ENCODE results near the gene GBP3.
"Not testable (repeated sequence)": the region's sequence is repeated elsewhere in the genome, so short reads cannot be mapped to it uniquely, and the experiment has no call there.

Gene GBP3

GRCh38 chr1:89022167-89022959 lies at the start of gene GBP3:
Gene GBP3, minus strand, starts transcription at chr1:89022866. Its CDS starts 2,145 bp downstream, at chr1:89020721.
- no peak for DNase-seq

DNA sequence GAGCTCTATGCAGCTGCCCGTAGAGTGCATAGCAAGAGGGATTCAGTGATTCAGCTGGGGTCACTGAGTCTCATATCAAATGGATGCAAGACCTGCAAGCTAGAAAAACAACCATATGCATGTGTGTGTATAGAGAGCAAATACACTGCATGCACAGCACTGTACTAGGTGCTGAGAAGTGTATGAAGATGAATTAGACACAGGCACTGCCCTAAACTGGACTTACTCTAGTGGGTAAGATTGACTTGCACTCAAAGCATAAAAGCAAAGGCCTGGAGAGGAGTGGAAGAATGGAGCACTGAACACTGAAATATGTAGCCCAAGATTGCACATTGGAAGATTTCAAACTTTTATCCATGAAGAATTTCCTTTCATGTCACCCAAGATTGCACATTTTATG lies 47.8 kb upstream of the GBP3 start:
- DNase-seq = no peak

DNA sequence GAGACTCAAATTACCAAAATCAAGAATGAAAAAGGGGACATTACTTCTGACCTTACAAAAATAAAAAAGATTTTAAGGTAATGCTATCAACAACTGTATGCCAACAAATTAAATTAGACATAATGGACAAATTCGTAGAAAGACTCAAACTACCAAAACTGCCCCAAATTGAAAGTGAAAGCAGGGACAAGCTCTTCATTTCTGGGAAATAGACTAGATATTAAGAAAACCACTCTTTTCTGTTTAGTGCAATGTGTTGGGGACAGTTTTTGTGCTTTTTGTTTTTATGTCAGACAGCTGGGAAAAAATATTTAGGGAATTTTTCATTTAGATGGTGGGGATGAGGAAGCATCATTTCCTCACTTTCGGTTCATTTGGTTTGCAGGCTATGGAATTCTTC lies 47.3 kb upstream of the GBP3 start:
- DNase-seq = no peak

- no peak for DNase-seq
These were observed 45.6 kb upstream of the GBP3 start for GRCh38 chr1:89068291-89068690.

DNA sequence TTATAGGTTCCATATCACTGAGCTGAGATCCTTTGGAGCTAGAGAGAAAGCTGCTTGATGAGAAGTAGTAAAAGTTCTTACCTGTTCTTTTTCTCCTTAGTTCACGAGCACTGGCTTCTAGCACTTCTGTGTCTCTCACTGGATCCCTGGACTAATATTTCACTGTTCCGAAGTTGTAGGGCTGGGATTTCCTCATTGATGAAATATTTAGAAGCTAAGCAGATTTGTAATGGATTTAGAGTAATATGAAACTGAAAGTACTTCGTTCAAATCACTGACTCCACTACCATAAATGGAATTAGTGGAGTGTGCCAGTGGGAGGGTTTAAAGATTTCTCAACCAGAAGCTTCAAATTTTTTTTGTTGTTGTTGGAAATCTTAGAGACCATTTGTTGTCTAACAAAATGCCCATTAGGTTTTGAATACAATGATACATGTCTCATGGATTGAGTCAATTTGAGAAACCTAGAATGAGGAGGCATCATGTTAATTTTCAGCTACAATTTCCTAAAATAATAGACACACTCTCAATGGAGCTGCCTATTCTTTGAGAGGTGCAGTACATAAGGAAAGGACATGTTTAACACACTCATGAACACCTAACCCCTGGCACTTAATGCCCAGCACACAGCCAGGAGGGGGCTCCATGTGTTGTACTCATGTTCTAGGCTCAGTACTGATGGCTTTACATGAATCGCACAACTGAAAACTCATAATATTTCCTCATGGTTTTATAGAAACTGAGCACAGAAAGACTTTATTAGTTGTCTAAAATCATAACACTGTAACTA lies 42.6 kb upstream of the GBP3 start, which contains the start of gene GBP1:
TSS of gene GBP1 (minus strand) at position 130 of the 790 bp plus-strand sequence. CDS start 1,974 bp downstream, outside the sequence.
- no peak for DNase-seq

- DNase-seq = no peak
These were observed 42.0 kb upstream of the GBP3 start for GRCh38 chr1:89064632-89065031.

DNA sequence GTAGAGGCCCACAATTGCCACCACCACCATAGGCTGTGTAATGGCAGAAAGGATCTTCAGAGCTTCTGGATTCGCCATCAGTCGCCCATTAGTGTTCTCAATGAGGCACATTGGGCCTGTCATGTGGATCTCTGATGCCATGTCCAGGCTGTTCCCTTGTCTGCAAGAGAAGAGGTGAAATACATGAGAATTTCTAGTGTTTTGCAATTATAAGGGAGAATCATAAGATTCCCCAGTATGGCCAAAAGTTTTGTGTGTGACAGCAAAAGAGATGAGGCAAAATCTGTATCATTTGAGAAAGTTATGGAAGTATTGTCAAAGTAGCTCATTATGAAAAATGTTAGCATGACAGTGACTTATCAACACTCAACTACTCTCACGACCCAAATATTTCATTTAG lies 40.4 kb upstream of the GBP3 start:
- no peak for DNase-seq

DNA sequence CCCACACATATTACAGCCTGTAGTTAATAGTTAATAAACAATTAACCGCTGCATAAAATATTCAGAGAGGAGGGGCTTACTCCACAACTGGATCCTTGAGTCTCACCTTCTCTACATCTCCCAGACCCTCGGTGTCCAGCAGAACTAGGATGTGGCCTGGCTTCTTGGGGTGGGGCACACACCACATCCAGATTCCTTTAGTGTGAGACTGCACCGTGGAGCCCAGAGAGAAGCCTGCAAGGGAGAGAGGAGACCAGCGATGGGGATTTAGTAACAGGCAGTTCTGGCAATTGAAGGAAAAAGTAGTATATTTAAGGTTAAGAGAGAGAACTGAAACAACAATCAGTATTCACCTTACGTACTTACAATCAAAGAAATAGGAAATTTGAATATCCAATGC lies 37.4 kb upstream of the GBP3 start:
- no peak for DNase-seq

GRCh38 chr1:89051955-89052312 lies 29.3 kb upstream of the GBP3 start:
- DNase-seq = no peak

DNA sequence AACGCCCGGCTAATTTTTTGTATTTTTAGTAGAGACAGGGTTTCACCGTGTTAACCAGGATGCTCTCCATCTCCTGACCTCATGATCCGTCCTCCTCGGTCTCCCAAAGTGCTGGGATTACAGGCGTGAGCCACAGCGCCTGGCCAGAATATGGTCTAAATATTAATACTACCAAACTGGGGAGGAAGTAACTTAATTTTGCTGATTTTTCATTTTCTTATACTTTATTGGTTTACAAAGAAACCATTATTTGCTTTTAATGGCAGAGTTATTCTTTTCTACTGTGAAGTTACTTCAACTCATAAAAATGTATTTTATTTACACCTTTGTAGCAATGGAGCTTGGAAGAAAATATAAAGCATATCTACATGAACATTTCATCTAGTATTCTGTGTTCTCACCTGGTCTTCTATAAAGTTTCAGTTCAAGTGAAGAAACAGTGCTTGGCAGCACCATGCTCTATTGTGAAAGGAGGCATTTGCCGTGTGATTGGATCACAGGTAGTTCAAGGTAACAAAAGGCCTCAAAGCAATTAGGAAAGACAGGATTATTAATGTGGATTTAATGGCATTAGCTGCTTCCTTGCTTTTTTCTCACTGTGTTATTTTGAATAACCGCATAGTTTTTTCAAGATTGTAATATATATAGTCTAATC lies 28.8 kb upstream of the GBP3 start:
- no peak for DNase-seq

- DNase-seq = no peak
These were observed 28.0 kb upstream of the GBP3 start for GRCh38 chr1:89050649-89051033.

GRCh38 chr1:89049901-89050648 lies 27.4 kb upstream of the GBP3 start:
- not testable (repeated sequence) for DNase-seq

GRCh38 chr1:89049187-89049586 lies 26.5 kb upstream of the GBP3 start:
- DNase-seq = not testable (repeated sequence)

DNA sequence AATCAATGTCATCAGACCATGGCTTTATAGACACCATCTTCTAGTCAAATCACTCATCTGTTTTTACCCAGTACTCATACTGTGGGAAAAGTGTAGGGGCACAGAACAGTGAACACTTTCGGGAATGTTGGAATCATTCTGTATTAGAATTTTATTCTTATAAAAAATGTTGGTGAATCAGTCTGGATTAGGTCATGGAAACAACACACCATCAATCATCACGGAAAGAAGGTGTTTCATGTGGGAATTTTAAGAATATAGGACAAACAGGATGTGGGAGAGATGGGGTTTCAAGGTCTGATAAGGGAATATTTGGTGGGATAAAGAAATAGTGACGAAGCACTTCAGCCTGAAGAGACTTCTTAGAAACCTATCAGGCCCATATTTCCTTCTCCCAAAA lies 25.1 kb upstream of the GBP3 start:
- DNase-seq = no peak

GRCh38 chr1:89046318-89047183 lies 23.9 kb upstream of the GBP3 start:
- DNase-seq = not testable (repeated sequence)

DNA sequence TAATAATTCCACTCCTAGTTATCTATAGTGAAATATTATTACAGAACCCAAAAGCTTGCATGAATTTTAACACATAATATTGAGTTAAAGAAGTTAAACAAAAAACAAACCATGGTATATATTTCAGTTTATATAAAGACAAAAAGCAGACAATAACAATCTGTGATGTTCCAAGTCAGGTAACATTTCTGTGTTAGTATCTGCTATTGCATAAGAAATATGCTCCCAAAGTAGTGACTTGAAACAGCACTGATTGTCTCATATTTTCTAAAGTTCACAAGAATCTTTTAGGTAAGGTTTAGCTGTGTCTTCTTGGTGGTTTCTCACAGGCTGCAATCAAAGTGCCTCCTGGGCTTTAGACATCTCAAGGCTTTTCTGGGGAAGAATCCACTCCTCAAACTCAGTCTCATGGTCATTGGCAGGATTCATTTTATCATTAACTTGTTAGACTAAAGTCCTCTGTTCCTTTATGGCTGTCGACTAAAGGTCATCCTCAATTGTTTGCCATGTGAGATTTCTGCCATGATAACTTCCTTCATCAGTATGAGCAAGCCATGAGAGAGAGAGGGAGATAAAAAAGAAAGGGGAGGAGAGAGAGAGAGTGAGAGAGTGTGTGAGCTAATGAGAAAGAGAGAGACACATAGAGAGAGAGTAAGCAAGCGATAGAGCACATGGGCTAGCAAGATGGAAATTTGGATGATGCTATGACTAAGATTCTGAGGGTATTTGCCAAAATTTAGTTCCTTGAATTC lies 22.5 kb upstream of the GBP3 start:
- no peak for DNase-seq

- DNase-seq = no peak
These were observed 21.3 kb upstream of the GBP3 start for GRCh38 chr1:89043940-89044339.

DNA sequence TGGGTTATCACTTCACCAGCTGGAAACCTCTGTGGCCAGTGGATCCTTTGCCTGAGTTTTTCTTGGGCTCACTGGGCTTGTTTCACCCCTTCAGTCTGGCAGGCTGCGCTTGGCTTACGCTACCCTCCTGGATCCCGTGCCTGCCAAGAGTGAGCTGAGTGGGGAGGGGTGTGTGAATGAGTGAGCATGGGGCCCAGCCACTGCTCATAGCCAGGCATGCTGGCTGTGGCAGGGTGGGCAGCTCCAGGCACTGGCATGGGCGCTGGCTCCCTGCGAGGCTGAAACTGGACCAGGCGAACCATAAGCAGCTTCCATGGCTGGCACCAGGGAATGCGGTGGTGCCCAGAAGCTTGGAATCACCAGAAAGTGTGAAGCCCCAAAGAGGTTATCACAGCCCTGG lies 19.8 kb upstream of the GBP3 start:
- DNase-seq = no peak

DNA sequence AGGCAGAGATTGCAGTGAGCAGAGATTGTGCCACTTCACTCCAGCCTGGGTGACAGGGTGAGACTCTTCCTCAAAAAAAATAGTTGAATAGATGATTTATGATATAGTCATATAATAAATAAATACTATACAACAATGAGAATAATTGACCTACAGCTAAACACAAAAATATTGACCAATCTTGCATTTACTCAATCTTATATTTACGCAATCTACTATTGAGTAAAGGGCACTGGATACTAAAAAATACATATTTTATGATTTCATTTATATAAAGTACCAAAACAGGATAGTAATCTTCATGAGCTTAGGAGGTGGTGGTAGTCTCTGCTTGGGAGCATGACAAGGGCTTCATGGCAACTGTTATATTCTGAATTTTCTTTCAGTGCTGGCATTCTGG lies 19.1 kb upstream of the GBP3 start:
- no peak for DNase-seq

GRCh38 chr1:89041119-89041641 lies 18.5 kb upstream of the GBP3 start:
- no peak for DNase-seq

GRCh38 chr1:89040315-89040626 lies 17.6 kb upstream of the GBP3 start:
- DNase-seq = no peak
